ENCODE data around the gene CRHR2. TPM values are rescaled to one million over a fixed set of nuclear protein-coding genes. Genes with fewer than 3 reads are reported as not detected.

The CRHR2 gene
- total and polyA plus RNA-seq, 2 experiments from 2014 or later, result 0.14 to 1.4 TPM

DNA sequence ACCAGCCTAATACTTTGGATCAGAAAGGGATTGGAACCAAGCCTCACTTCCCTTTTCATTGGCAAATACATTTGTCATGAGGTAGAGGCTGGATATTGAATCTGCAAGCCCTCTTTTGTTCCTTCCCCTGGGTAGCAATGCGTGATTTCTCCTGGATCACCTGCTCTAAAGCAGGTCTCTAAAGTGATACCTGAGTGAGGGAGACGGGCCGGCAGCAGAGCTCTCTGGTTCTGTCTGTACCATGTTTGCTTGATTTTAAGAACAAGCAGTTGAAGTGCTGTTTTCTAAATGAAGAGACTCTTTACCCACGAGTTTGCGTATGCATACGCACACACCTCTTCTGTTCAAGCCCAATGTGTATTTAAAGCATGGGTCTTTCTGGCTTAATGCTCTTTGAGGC, 46.5 kb downstream of the CRHR2 start:
- Mint-ChIP-seq H3K36me3 (ENCODE audit: low read depth) (peaks cover 64% of the 10 kb centered on the region), H3K27ac (no peak overlapping the region), H3K9me3 (no peaks in the 10 kb centered on the region), H3K4me1 (no peaks in the 10 kb centered on the region; the same call in 2 of the 3 replicates), H3K27me3 (ENCODE audit: insufficient read depth, low read depth, poor library complexity) (no peaks in the 10 kb centered on the region), H3K4me3 (no peak overlapping the region)
- Histone ChIP-seq H3K36me3 (ENCODE audit: insufficient read depth) (peaks cover 56% of the 10 kb centered on the region), H3K27ac (ENCODE audit: low read depth) (no peak overlapping the region), H3F3A (replicated peaks; ENCODE audit: low read depth) (0 out of 2 replicates have a peak, but pooled peaks cover 10% of the 10 kb centered on the region), H2AFZ (no peak overlapping the region), H3K4me1 (ENCODE audit: insufficient read depth) (no peaks in the 10 kb centered on the region), H3K27me3 (ENCODE audit: insufficient read depth) (no peaks in the 10 kb centered on the region), H4K20me1 (replicated peaks; ENCODE audit: insufficient read depth) (peaks cover 14% of the 10 kb centered on the region; the same call in 1 of the 2 replicates), H3K79me2 (replicated peaks; ENCODE audit: insufficient read depth) (peaks cover 21% of the 10 kb centered on the region), H3K4me2 (no peak overlapping the region), H3K9me2 (ENCODE audit: insufficient read depth) (no peaks in the 10 kb centered on the region), H3K4me3 (no peak overlapping the region)
- no peak for TF ChIP-seq NANOG (IDR thresholded peaks at IDR 0.05; ENCODE audit: borderline replicate concordance)
- TF ChIP-seq JUNB (IDR thresholded peaks at IDR 0.05; ENCODE audit: unreplicated experiment), result no peak
- no peak for TF ChIP-seq ZNF114 (CRISPR knock-in tag; IDR thresholded peaks at IDR 0.05)
- TF ChIP-seq ZNF462 (CRISPR knock-in tag; IDR thresholded peaks at IDR 0.05), result no peak
- TF ChIP-seq ETS1 (IDR thresholded peaks at IDR 0.05), result no peak
- no peak for TF ChIP-seq POLR2AphosphoS5 (IDR thresholded peaks at IDR 0.05; ENCODE audit: low read depth)
- TF ChIP-seq STAT1 (IDR thresholded peaks at IDR 0.05; ENCODE audit: unreplicated experiment), result no peak
- TF ChIP-seq ZNF331 (CRISPR knock-in tag; IDR thresholded peaks at IDR 0.05; ENCODE audit: low read depth), result no peak
- TF ChIP-seq EZH2 (IDR thresholded peaks at IDR 0.05; ENCODE audit: low read depth, unreplicated experiment), result no peak
- TF ChIP-seq CREB1 (CRISPR knock-in tag; IDR thresholded peaks at IDR 0.05; ENCODE audit: low read depth), result no peak
- no peak for TF ChIP-seq EZH2phosphoT487 (IDR thresholded peaks at IDR 0.05; ENCODE audit: unreplicated experiment)
- no peak for TF ChIP-seq CTCF (conservative IDR thresholded peaks at IDR 0.05; ENCODE audit: low read depth in 2 of 2)
- DNase-seq (ENCODE audit: low spot score) (no peak), ATAC-seq (peak; percentile 41; the same call in 2 of the 3 replicates)

Measured in GM23338 (cell line).